Natural killer cell (primary cell): Measurements from ENCODE around the gene CAPN9. TPM values are rescaled to one million over a fixed set of nuclear protein-coding genes. Genes with fewer than 3 reads are reported as not detected.
"Not testable (repeated sequence)": the region's sequence is repeated elsewhere in the genome, so short reads cannot be mapped to it uniquely, and the experiment has no call there.

ENCODE experiments used
- ATAC-seq, 3 donors: fragments of 150-1000 bp in 2 of 3; fragments of 200-7000 bp in 1 of 3; cut with Tn5 transposase; 1 replicate in 1 of 3; 2 replicates in 2 of 3; pipeline ENCODE4 v1.10.0; 2021; ENCODE audit warnings: mild to moderate bottlenecking in 2 of 3, moderate library complexity in 2 of 3
- DNase-seq, 2 donors: peaks; one replicate each; pipeline versions ENCODE4 v3.0.0 to v3.0.0-alpha.2; 2013 to 2021; ENCODE audit warnings: mixed read lengths in 1 of 2
- H3K27ac ChIP-seq: one replicate; pipeline ENCODE4 v1.5.1; 2013; ENCODE audit warnings: mild to moderate bottlenecking, low read length
- H3K27me3 ChIP-seq: one replicate; pipeline ENCODE4 v1.6.1; 2013; ENCODE audit warnings: low read length; ENCODE audit not compliant: control insufficient read depth, insufficient read depth
- H3K36me3 ChIP-seq: one replicate; pipeline ENCODE4 v1.6.1; 2013; ENCODE audit warnings: low read length; ENCODE audit not compliant: control insufficient read depth, insufficient read depth
- H3K4me1 ChIP-seq: one replicate; pipeline ENCODE4 v1.6.1; 2013; ENCODE audit warnings: low read length; ENCODE audit not compliant: control insufficient read depth, insufficient read depth
- H3K4me3 ChIP-seq: one replicate; pipeline ENCODE4 v1.5.1; 2013; ENCODE audit warnings: low read length
- H3K9me3 ChIP-seq: one replicate; pipeline ENCODE4 v1.6.1; 2013; ENCODE audit warnings: low read length; ENCODE audit not compliant: control insufficient read depth, insufficient read depth
- H3K27ac Mint-ChIP-seq, 2 donors: one replicate each; pipeline ENCODE4 v1.8.0; 2022; ENCODE audit warnings: mild to moderate bottlenecking in 2 of 2, mixed read lengths in 2 of 2, moderate library complexity in 1 of 2
- H3K27me3 Mint-ChIP-seq, 2 donors: one replicate each; pipeline ENCODE4 v1.8.0; 2022; ENCODE audit warnings: low read depth in 2 of 2, mixed read lengths in 2 of 2
- H3K36me3 Mint-ChIP-seq: one replicate; pipeline ENCODE4 v1.8.0; 2022; ENCODE audit warnings: mixed read lengths
- H3K4me1 Mint-ChIP-seq, 2 donors: one replicate each; pipeline ENCODE4 v1.8.0; 2022; ENCODE audit warnings: mixed read lengths in 2 of 2
- H3K4me3 Mint-ChIP-seq: one replicate; pipeline ENCODE4 v1.8.0; 2022; ENCODE audit warnings: mild to moderate bottlenecking, moderate library complexity, mixed read lengths
- H3K9me3 Mint-ChIP-seq, 2 donors: one replicate each; pipeline ENCODE4 v1.8.0; 2022; ENCODE audit warnings: mixed read lengths in 2 of 2
- WGBS: methylation state at CpG from one replicate; pipeline ENCODE4 v1.1.7; 2013; ENCODE audit warnings: missing lambda C conversion rate; ENCODE audit not compliant: insufficient coverage; 5-methylcytosine and 5-hydroxymethylcytosine counted together
- intact Hi-C: fragments of 100-400 bp; cut with micrococcal nuclease; formaldehyde crosslinking; loops from one replicate; pipeline ENCODE4 v1.14.2; 2022
- total RNA-seq, 4 donors: library from RNA; stranded (reverse); fragments of 120-200 nt in 1 of 4; gene quantifications; one replicate each; pipeline versions ENCODE4 v1.2.3 to v1.2.4, GENCODE V29; 2013 to 2022
- TF ChIP-seq, protein P1 (sequence below): fragments of 200-600 bp; IDR thresholded peaks from one replicate; pipeline ENCODE4 v1.8.0; 2022; ENCODE audit warnings: antibody characterized with exemption

Gene CAPN9
- total RNA-seq, 3 donors from 2014 or later (not counting 1 experiment from before 2014, with no cell fraction given) = not detected

DNA sequence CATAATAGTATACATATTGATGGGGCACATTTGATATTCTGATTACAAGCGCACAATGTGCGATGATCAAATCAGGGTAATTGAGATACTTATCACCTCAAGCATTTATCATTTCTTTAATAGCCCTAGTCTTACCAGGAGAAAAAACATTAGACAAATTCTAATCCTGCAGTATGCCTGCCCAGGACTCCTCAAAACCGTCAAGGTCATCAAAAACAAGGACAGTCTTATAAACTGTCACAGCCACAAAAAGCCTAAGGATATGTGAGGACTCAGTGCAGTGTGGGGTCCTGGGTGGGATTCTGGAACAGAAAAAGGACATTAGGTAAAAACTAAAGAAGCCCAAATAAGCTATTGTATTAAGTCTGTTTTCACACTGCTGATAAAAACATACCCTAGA lies 19.1 kb downstream of the CAPN9 start:
- WGBS = 96% methylated on average over 3 of the region's 3 CpGs
- Mint-ChIP-seq H3K4me3 (no peak overlapping the region), H3K4me1 (no peaks in the 10 kb centered on the region), H3K27ac (no peak overlapping the region), H3K9me3 (no peaks in the 10 kb centered on the region), H3K27me3 (peaks cover 0 to 8% of the 10 kb centered on the region in 2 donors), H3K36me3 (no peaks in the 10 kb centered on the region)
- H3K36me3 ChIP-seq = no peaks in the 10 kb centered on the region
- TF ChIP-seq, protein P1, sequence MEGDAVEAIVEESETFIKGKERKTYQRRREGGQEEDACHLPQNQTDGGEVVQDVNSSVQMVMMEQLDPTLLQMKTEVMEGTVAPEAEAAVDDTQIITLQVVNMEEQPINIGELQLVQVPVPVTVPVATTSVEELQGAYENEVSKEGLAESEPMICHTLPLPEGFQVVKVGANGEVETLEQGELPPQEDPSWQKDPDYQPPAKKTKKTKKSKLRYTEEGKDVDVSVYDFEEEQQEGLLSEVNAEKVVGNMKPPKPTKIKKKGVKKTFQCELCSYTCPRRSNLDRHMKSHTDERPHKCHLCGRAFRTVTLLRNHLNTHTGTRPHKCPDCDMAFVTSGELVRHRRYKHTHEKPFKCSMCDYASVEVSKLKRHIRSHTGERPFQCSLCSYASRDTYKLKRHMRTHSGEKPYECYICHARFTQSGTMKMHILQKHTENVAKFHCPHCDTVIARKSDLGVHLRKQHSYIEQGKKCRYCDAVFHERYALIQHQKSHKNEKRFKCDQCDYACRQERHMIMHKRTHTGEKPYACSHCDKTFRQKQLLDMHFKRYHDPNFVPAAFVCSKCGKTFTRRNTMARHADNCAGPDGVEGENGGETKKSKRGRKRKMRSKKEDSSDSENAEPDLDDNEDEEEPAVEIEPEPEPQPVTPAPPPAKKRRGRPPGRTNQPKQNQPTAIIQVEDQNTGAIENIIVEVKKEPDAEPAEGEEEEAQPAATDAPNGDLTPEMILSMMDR = no peak
- H3K4me3 ChIP-seq = no peak overlapping the region
- DNase-seq = no peak
- H3K9me3 ChIP-seq = no peaks in the 10 kb centered on the region
- ATAC-seq = no peak
- no peak overlapping the region for H3K27ac ChIP-seq
- no peaks in the 10 kb centered on the region for H3K27me3 ChIP-seq
- intact Hi-C loops = no loop called here
- H3K4me1 ChIP-seq = no peaks in the 10 kb centered on the region

DNA sequence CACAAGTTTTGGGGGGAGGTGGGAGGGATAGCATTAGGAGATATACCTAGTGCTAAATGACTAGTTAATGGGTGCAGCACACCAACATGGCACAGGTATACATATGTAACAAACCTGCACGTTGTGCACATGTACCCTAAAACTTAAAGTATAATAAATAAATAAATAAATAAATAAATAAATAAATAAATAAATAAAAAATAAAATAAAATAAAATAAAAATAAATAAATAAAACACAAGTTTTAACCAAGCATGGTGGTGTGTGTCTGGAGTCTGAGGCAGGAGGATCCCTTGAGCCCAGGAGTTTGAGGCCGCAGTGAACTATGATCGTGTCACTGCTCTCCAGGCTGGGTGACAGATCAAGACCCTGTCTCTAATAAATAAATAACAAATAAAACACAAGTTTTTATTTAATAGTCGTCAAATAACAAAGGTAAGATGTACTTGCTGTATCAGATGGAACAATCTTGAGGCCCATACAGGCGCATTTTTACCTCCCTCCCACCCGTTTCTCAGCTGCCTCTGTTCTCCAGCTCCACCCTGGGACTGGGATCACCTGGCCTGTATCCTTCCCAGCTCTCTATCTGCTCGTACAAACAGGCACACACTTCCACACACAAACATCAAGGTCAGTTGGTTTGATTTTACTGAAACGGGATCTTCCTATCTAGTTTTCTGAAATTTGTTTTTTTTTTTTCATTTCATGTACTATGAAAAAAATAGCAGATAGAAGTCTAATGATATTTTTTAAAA lies 20.8 kb downstream of the CAPN9 start:
- not testable (repeated sequence) for H3K27me3 Mint-ChIP-seq

DNA sequence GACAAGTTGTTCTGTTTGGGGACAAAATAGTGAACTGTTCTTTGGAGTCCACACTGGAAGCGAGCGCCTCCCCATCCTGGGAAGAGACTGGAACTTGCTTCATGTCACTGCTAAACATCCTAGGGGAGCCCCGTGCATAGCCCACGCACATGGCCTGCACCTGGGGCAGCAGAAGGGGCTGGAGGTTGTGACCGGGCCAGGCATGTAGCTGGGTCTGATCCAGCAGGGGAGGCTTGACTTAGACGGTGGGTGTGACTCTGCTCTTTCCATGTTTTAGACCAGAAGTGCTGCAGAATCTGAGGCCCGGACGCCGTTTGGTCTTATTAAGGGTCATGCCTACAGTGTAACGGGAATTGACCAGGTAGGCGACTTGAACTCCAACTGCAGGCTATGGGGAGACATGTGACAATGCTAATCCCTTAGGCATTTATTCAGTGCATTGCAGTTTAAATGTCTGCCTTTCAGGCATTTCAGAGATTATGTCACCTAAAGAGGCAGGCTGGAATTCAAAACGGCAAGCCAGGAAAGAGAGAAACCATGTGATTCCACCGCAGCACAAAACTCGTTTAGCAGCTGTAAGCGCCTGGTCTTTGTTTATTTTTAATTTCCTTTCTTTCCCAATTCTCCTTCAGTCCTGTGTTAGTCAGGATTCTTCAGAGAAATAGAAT lies 21.8 kb downstream of the CAPN9 start:
- TF ChIP-seq, protein P1 = no peak
- Mint-ChIP-seq H3K4me3 (no peak overlapping the region), H3K4me1 (no peaks in the 10 kb centered on the region), H3K36me3 (no peaks in the 10 kb centered on the region), H3K27ac (no peak overlapping the region), H3K27me3 (peaks cover 3 to 8% of the 10 kb centered on the region in 2 donors), H3K9me3 (no peaks in the 10 kb centered on the region)
- H3K9me3 ChIP-seq = no peaks in the 10 kb centered on the region
- H3K36me3 ChIP-seq = no peaks in the 10 kb centered on the region
- no peak overlapping the region for H3K4me3 ChIP-seq
- H3K4me1 ChIP-seq = no peaks in the 10 kb centered on the region
- DNase-seq (no peak), ATAC-seq (no peak)
- H3K27ac ChIP-seq = no peak overlapping the region
- intact Hi-C loops = no loop called here
- 93% methylated on average over 15 of the region's 15 CpGs for WGBS
- no peaks in the 10 kb centered on the region for H3K27me3 ChIP-seq

More for the DNA sequence above, 20.8 kb downstream of the CAPN9 start:
- H3K4me1 Mint-ChIP-seq, H3K4me3 ChIP-seq, intact Hi-C loops, H3K36me3 Mint-ChIP-seq, H3K4me3 Mint-ChIP-seq, DNase-seq, H3K27ac Mint-ChIP-seq, ATAC-seq, H3K9me3 ChIP-seq, H3K9me3 Mint-ChIP-seq, H3K36me3 ChIP-seq, H3K27me3 ChIP-seq, H3K4me1 ChIP-seq, H3K27ac ChIP-seq: not testable (repeated sequence)
- 81% methylated on average over 5 of the region's 8 CpGs for WGBS

DNA sequence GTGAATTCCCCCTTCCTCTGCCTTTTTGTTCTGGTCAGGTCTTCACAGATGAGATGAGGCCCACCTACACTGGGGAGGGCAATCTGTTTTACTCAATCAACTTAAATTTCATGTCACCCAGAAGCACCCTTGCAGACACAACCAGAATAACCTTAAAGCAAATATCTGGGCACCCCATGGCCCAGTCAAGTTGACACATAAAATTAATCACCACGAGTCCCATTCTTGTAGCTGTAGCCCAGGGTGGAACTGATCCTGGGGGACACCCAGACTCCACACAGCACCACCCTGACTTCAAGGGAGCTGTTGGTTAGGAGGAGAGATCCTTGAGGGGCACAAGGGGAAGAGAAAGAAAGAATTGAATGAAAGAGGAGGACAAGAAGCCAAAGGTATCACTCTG lies 23.1 kb downstream of the CAPN9 start:
- Mint-ChIP-seq H3K4me3 (no peak overlapping the region), H3K9me3 (no peaks in the 10 kb centered on the region), H3K36me3 (no peaks in the 10 kb centered on the region), H3K4me1 (no peaks in the 10 kb centered on the region), H3K27me3 (peaks cover 3 to 8% of the 10 kb centered on the region in 2 donors), H3K27ac (no peak overlapping the region)
- WGBS = no CpG with 5 or more reads among the region's 1 CpG
- TF ChIP-seq, protein P1 = no peak
- ATAC-seq (no peak), DNase-seq (no peak)
- intact Hi-C loops = no loop called here
- no peaks in the 10 kb centered on the region for H3K9me3 ChIP-seq
- no peaks in the 10 kb centered on the region for H3K4me1 ChIP-seq
- no peaks in the 10 kb centered on the region for H3K36me3 ChIP-seq
- no peak overlapping the region for H3K27ac ChIP-seq
- no peak overlapping the region for H3K4me3 ChIP-seq
- no peaks in the 10 kb centered on the region for H3K27me3 ChIP-seq
